HCT116 (cell line): ENCODE results near the gene LHX3. TPM values are rescaled to one million over a fixed set of nuclear protein-coding genes. Genes with fewer than 3 reads are reported as not detected.

Experiments used
- ATAC-seq: fragments of 200-7000 bp; cut with Tn5 transposase; 2 replicates; pipeline ENCODE4 v1.9.1; 2020; ENCODE audit warnings: mild to moderate bottlenecking, moderate library complexity
- BruUV-seq: library from RNA; stranded (reverse); fragments of 400-500 nt; replicated peaks from 2 replicates; lab custom pipeline; 2021; lab: Mats Ljungman, UMichigan
- CTCF ChIA-PET: fragments of 300-600 bp; sonication (Branson Sonifier 250); formaldehyde crosslinking; loops from one replicate; lab custom pipeline; 2021; ENCODE audit warnings: antibody characterized with exemption; lab: Charles Lee
- POLR2A ChIA-PET: fragments of 300-600, 350-600 bp; sonication (Branson Sonifier 250); formaldehyde crosslinking; loops from one replicate; lab custom pipeline; 2021; ENCODE audit warnings: antibody characterized with exemption; lab: Charles Lee
- RAD21 ChIA-PET, 2 experiments: fragments of 300-600 bp; sonication (Branson Sonifier 250); formaldehyde crosslinking; loops; one replicate each; lab custom pipeline; 2023; ENCODE audit warnings: low total read pairs in 2 of 2; ENCODE audit not compliant: uncharacterized antibody in 2 of 2, unreplicated experiment in 2 of 2, low non-redundant PET in 1 of 2; lab: Charles Lee
- DNase-seq: peaks from one replicate; pipeline ENCODE4 v3.0.0-alpha.2; 2010; ENCODE audit warnings: low read depth, low spot score
- H2AFZ ChIP-seq: fragments of 200-600 bp; shearing (Covaris generic), sonication (generic); 2 replicates; pipeline ENCODE4 v1.6.1; 2017; ENCODE audit warnings: low read depth, mixed run types, mixed read lengths, antibody characterized with exemption, low read length; ENCODE audit not compliant: poor library complexity, severe bottlenecking
- H3K27ac ChIP-seq: 2 replicates; pipeline ENCODE4 v1.5.1; 2012; ENCODE audit warnings: low read depth, low read length
- H3K27me3 ChIP-seq: fragments of 200-600 bp; sonication (generic); 2 replicates; pipeline ENCODE4 v1.6.1; 2016; ENCODE audit warnings: mixed run types, low read length, mixed read lengths; ENCODE audit not compliant: insufficient read depth
- H3K36me3 ChIP-seq, 2 experiments: fragments of 200-500 bp in 1 of 2; fragments of 200-600 bp in 1 of 2; sonication (Bioruptor generic) in 1 of 2; sonication (generic) in 1 of 2; 2 replicates each; pipeline versions ENCODE4 v1.5.1 to v1.6.1; 2014 to 2016; ENCODE audit warnings: low read length in 2 of 2, inconsistent platforms in 1 of 2, mixed read lengths in 1 of 2, mixed run types in 1 of 2; ENCODE audit not compliant: insufficient read depth in 2 of 2, control insufficient read depth in 1 of 2
- H3K4me1 ChIP-seq, 2 experiments: fragments of 200-600 bp in 1 of 2; sonication (generic) in 1 of 2; 2 replicates each; pipeline versions ENCODE4 v1.5.1 to v1.6.1; 2012 to 2017; ENCODE audit warnings: low read length in 2 of 2, inconsistent platforms in 1 of 2, mild to moderate bottlenecking in 1 of 2, mixed read lengths in 1 of 2, mixed run types in 1 of 2, moderate library complexity in 1 of 2; ENCODE audit not compliant: insufficient read depth in 2 of 2, control insufficient read depth in 1 of 2
- H3K4me2 ChIP-seq: fragments of 200-600 bp; sonication (generic); 2 replicates; pipeline ENCODE4 v1.6.1; 2017; ENCODE audit warnings: mixed run types, low read length, mixed read lengths
- H3K4me3 ChIP-seq, 2 experiments: fragments of 200-600 bp in 1 of 2; sonication (generic) in 1 of 2; replicated peaks in 1 of 2; 2 replicates each; pipeline ENCODE4 v1.5.1; 2011 to 2016; ENCODE audit warnings: low read length in 2 of 2, control low read depth in 1 of 2, low read depth in 1 of 2, mild to moderate bottlenecking in 1 of 2, mixed read lengths in 1 of 2, mixed run types in 1 of 2
- H3K79me2 ChIP-seq: fragments of 200-600 bp; sonication (generic); 2 replicates; pipeline ENCODE4 v1.6.1; 2017; ENCODE audit warnings: mild to moderate bottlenecking, mixed run types, low read length, moderate library complexity, mixed read lengths; ENCODE audit not compliant: insufficient read depth
- H3K9ac ChIP-seq: fragments of 200-600 bp; sonication (generic); 2 replicates; pipeline ENCODE4 v1.6.1; 2016; ENCODE audit warnings: low read length, mixed read lengths
- H3K9me2 ChIP-seq: fragments of 200-600 bp; sonication (generic), shearing (Covaris generic); 2 replicates; pipeline ENCODE4 v1.6.1; 2017; ENCODE audit warnings: mixed run types, mild to moderate bottlenecking, moderate library complexity; ENCODE audit not compliant: insufficient read depth
- H3K9me3 ChIP-seq, 2 experiments: fragments of 200-500 bp in 1 of 2; fragments of 200-600 bp in 1 of 2; sonication (Bioruptor generic) in 1 of 2; sonication (generic) in 1 of 2; 2 replicates each; pipeline ENCODE4 v1.6.1; 2014 to 2017; ENCODE audit warnings: low read length in 2 of 2, mixed read lengths in 2 of 2, inconsistent platforms in 1 of 2, low read depth in 1 of 2, mild to moderate bottlenecking in 1 of 2, mixed run types in 1 of 2, moderate library complexity in 1 of 2; ENCODE audit not compliant: control insufficient read depth in 1 of 2, insufficient read depth in 1 of 2
- H4K20me1 ChIP-seq: fragments of 200-600 bp; sonication (generic), shearing (Covaris generic); 2 replicates; pipeline ENCODE4 v1.6.1; 2017; ENCODE audit warnings: mixed run types, mild to moderate bottlenecking, moderate library complexity; ENCODE audit not compliant: insufficient read depth
- EZH2 ChIP-seq: fragments of 200-600 bp; sonication (generic); IDR thresholded peaks from 2 replicates; pipeline ENCODE4 v1.6.1; 2017; ENCODE audit warnings: antibody characterized with exemption, mixed run types
- SP1 ChIP-seq: IDR thresholded peaks from 2 replicates; pipeline ENCODE4 v1.6.1; 2012; ENCODE audit warnings: low read depth
- YY1 ChIP-seq: IDR thresholded peaks from 2 replicates; pipeline ENCODE4 v1.6.1; 2011; ENCODE audit warnings: low read length, low read depth, moderate library complexity, mild to moderate bottlenecking; ENCODE audit not compliant: insufficient replicate concordance; ENCODE audit errors: extremely low read depth
- intact Hi-C: fragments of 100-400 bp; cut with micrococcal nuclease; formaldehyde crosslinking; loops from 2 replicates; pipeline ENCODE4 v1.10.0; 2022
- total RNA-seq: library from RNA; stranded (reverse); gene quantifications from one replicate; pipeline ENCODE4 v1.2.1, GENCODE V29; 2021; ENCODE audit not compliant: unreplicated experiment

Gene LHX3
- total RNA-seq, 1 experiment from 2014 or later = not detected

DNA sequence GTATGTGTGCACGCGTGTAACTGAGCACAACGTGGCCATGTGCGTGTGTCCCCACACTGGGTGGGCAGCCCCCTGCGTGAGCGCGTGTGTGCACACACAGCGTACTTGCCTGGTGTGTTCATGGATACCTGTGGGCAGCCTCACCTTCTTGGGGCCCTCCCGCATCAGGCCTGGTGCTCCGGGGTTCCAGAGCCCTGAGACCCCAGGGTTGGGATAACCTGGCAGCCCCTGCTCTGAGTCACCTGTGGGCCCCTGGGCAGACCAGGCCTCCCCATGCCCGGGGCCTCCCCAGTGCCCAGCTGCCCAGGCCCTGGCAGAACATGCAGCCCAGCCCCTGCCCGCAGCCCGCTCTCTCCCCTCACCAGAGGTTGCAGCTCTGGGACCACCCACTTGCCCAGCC lies 25.2 kb downstream of the LHX3 start:
- intact Hi-C loops = no loop called here
- RAD21 ChIA-PET = no interaction called here
- ATAC-seq (no peak), DNase-seq (no peak)
- Histone ChIP-seq H3K4me1 (no peaks in the 10 kb centered on the region), H3K9me3 (no peaks in the 10 kb centered on the region), H3K79me2 (no peaks in the 10 kb centered on the region), H3K27me3 (no peaks in the 10 kb centered on the region), H3K4me3 (no peak overlapping the region), H3K9ac (no peak overlapping the region), H3K27ac (no peak overlapping the region), H3K9me2 (no peaks in the 10 kb centered on the region), H3K36me3 (no peaks in the 10 kb centered on the region), H4K20me1 (no peaks in the 10 kb centered on the region), H2AFZ (no peak overlapping the region), H3K4me2 (no peak overlapping the region)
- CTCF ChIA-PET = no interaction called here
- TF ChIP-seq SP1 (no peak), YY1 (no peak)
- no TSS peak for BruUV-seq
- POLR2A ChIA-PET = no interaction called here

DNA sequence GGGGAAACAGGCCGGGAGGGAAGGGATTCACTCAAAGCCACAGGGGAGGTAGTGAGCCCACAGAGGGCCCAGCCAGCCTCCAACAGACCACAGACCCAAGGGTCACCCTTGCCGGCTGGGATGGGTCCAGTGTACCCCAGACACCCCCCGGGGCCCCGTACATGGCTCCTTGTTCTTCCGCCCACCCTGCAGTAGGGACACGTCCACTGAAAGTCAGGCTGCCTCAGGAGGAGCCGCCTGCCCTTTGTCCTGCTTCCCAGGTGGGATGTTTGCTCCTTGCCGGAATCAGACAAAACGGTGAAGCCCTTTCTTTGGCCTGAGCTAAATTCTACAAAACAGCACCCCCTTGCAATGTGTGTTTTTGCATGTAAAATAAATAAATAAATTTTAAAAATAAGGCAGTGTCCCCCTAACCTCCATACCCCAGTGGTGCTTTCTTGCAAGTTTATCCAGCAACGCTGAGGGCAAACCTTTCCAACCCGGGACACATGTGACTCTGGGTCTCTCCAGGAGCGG lies 25.8 kb downstream of the LHX3 start:
- intact Hi-C loops = no loop called here
- no peaks in the 10 kb centered on the region for H3K27me3 ChIP-seq
- no peaks in the 10 kb centered on the region for H4K20me1 ChIP-seq
- no peak overlapping the region for H3K27ac ChIP-seq
- H3K9me3 ChIP-seq = no peaks in the 10 kb centered on the region
- no peaks in the 10 kb centered on the region for H3K79me2 ChIP-seq
- H3K4me2 ChIP-seq = no peak overlapping the region
- H3K9ac ChIP-seq = no peak overlapping the region
- H3K4me1 ChIP-seq = no peaks in the 10 kb centered on the region
- TF ChIP-seq EZH2 = no peak
- TF ChIP-seq, all 23 proteins: peak for 0
- ChIA-PET RAD21 (no interaction called here), CTCF (interaction anchor here (0.5 to 1.0 kb wide), 3 partner anchors 9 to 40 kb away, joined by 3 to 5 read pairs (median 3); no protein-coding TSS in a partner anchor), POLR2A (no interaction called here)
- no peak overlapping the region for H2AFZ ChIP-seq
- H3K36me3 ChIP-seq = no peaks in the 10 kb centered on the region
- no peaks in the 10 kb centered on the region for H3K9me2 ChIP-seq
- DNase-seq (no peak), ATAC-seq (no peak)
- H3K4me3 ChIP-seq = no peak overlapping the region
- BruUV-seq = no TSS peak
